Measurements from ENCODE around the gene MOV10L1. TPM values are rescaled to one million over a fixed set of nuclear protein-coding genes. Genes with fewer than 3 reads are reported as not detected.
"Not testable (repeated sequence)": the region's sequence is repeated elsewhere in the genome, so short reads cannot be mapped to it uniquely, and the experiment has no call there.

The MOV10L1 gene
- total RNA-seq, 1 experiment from 2014 or later: not detected

GRCh38 chr22:50137277-50137676, 47.5 kb downstream of the MOV10L1 start:
- DNase-seq (ENCODE audit: low spot score): not testable (repeated sequence)

- DNase-seq (ENCODE audit: low spot score): no peak
Observed at GRCh38 chr22:50138041-50138440, 48.2 kb downstream of the MOV10L1 start.

GRCh38 chr22:50138988-50139387, 49.2 kb downstream of the MOV10L1 start:
- DNase-seq (ENCODE audit: low spot score): no peak

GRCh38 chr22:50139843-50140415, 50.1 kb downstream of the MOV10L1 start:
- DNase-seq (ENCODE audit: low spot score): no peak

GRCh38 chr22:50140615-50141014, 50.8 kb downstream of the MOV10L1 start:
- DNase-seq (ENCODE audit: low spot score): no peak

GRCh38 chr22:50141462-50141861, 51.7 kb downstream of the MOV10L1 start:
- DNase-seq (ENCODE audit: low spot score): no peak

GRCh38 chr22:50141891-50142363, 52.1 kb downstream of the MOV10L1 start:
- DNase-seq (ENCODE audit: low spot score): no peak

GRCh38 chr22:50143096-50143495, 53.3 kb downstream of the MOV10L1 start:
- DNase-seq (ENCODE audit: low spot score): no peak

- no peak for DNase-seq (ENCODE audit: low spot score)
Observed at GRCh38 chr22:50144005-50144614, 54.3 kb downstream of the MOV10L1 start.

GRCh38 chr22:50145721-50146438, 56.1 kb downstream of the MOV10L1 start:
- DNase-seq (ENCODE audit: low spot score): no peak

GRCh38 chr22:50146439-50147238, 56.8 kb downstream of the MOV10L1 start:
- DNase-seq (ENCODE audit: low spot score): peak; percentile 56

GRCh38 chr22:50147258-50148165, 57.7 kb downstream of the MOV10L1 start:
- not testable (repeated sequence) for DNase-seq (ENCODE audit: low spot score)

GRCh38 chr22:50148166-50148500, 58.3 kb downstream of the MOV10L1 start:
- DNase-seq (ENCODE audit: low spot score): no peak

- peak; percentile 80 for DNase-seq (ENCODE audit: low spot score)
Observed at GRCh38 chr22:50148991-50149721, 59.4 kb downstream of the MOV10L1 start.

- no peak for DNase-seq (ENCODE audit: low spot score)
Observed at GRCh38 chr22:50150161-50151129, 60.6 kb downstream of the MOV10L1 start.

GRCh38 chr22:50151571-50152537, 62.0 kb downstream of the MOV10L1 start:
- no peak for DNase-seq (ENCODE audit: low spot score)

GRCh38 chr22:50153056-50153755, 63.4 kb downstream of the MOV10L1 start:
- no peak for DNase-seq (ENCODE audit: low spot score)

Data from HT-29 (cell line).